GM12878 (cell line): ENCODE measurements around the gene KDM4F. TPM values are rescaled to one million over a fixed set of nuclear protein-coding genes. Genes with fewer than 3 reads are reported as not detected.

ENCODE experiments used
- BHLHE40 ChIP-seq, 2 experiments: fragments of 450-650 bp in 1 of 2; IDR thresholded peaks; 2 replicates each; pipeline ENCODE4 v1.6.1; 2011 to 2017; ENCODE audit warnings: low read depth in 2 of 2, borderline replicate concordance in 1 of 2, improper control_type of control experiment in 1 of 2, low read length in 1 of 2, mild to moderate bottlenecking in 1 of 2
- CEBPB ChIP-seq, 2 experiments: fragments of 150-350 bp in 1 of 2; IDR thresholded peaks; 2 replicates each; pipeline ENCODE4 v1.6.1; 2012 to 2014; ENCODE audit warnings: low read depth in 2 of 2, low read length in 2 of 2, borderline replicate concordance in 1 of 2, inconsistent platforms in 1 of 2
- CHD2 ChIP-seq: IDR thresholded peaks from 2 replicates; pipeline ENCODE4 v1.6.1; 2011; ENCODE audit warnings: low read depth, low read length, improper control_type of control experiment, borderline replicate concordance
- EED ChIP-seq: sonication (generic); IDR thresholded peaks from 2 replicates; pipeline ENCODE4 v1.6.1; 2016; ENCODE audit warnings: antibody characterized with exemption, low read depth
- FOS ChIP-seq: IDR thresholded peaks from 3 replicates; pipeline ENCODE4 v1.6.1; 2011; ENCODE audit warnings: borderline replicate concordance; ENCODE audit not compliant: insufficient read length; ENCODE audit errors: extremely low read depth
- IKZF2 ChIP-seq, 2 experiments: fragments of 450-650 bp; IDR thresholded peaks; 2 replicates each; pipeline ENCODE4 v1.6.1; 2017; ENCODE audit warnings: mild to moderate bottlenecking in 2 of 2, moderate library complexity in 2 of 2
- KAT2A ChIP-seq: conservative IDR thresholded peaks from 2 replicates; pipeline ENCODE4 v1.6.1; 2011; ENCODE audit warnings: low read depth, low read length; ENCODE audit not compliant: control insufficient read depth
- KDM1A ChIP-seq: fragments of 200-600 bp; sonication (generic); IDR thresholded peaks from 2 replicates; pipeline ENCODE4 v1.6.1; 2016; ENCODE audit warnings: borderline replicate concordance
- MLLT1 ChIP-seq: fragments of 450-650 bp; IDR thresholded peaks from 2 replicates; pipeline ENCODE4 v1.6.1; 2016; ENCODE audit warnings: mild to moderate bottlenecking
- MTA3 ChIP-seq: IDR thresholded peaks from 2 replicates; pipeline ENCODE4 v1.6.1; 2012; ENCODE audit warnings: low read length, inconsistent platforms, borderline replicate concordance
- MXI1 ChIP-seq: fragments of 150-350 bp; IDR thresholded peaks from 2 replicates; pipeline ENCODE4 v1.6.1; 2011; ENCODE audit warnings: low read depth, mild to moderate bottlenecking, inconsistent platforms, low read length, improper control_type of control experiment
- NR2C1 ChIP-seq: fragments of 450-650 bp; IDR thresholded peaks from 2 replicates; pipeline ENCODE4 v1.6.1; 2017; ENCODE audit warnings: antibody characterized with exemption, mild to moderate bottlenecking, moderate library complexity
- RUNX3 ChIP-seq: IDR thresholded peaks from 2 replicates; pipeline ENCODE4 v1.6.1; 2012; ENCODE audit warnings: low read length, inconsistent platforms
- SMAD1 ChIP-seq: fragments of 450-650 bp; IDR thresholded peaks from 2 replicates; pipeline ENCODE4 v1.6.1; 2018; ENCODE audit warnings: mild to moderate bottlenecking, low read depth; ENCODE audit not compliant: partially characterized antibody
- SRF ChIP-seq, 2 experiments: IDR thresholded peaks; 2 replicates each; pipeline ENCODE4 v1.6.1; 2011; ENCODE audit warnings: low read depth in 2 of 2, low read length in 2 of 2, mild to moderate bottlenecking in 1 of 2, moderate library complexity in 1 of 2
- TCF7 ChIP-seq: IDR thresholded peaks from 2 replicates; pipeline ENCODE4 v1.6.1; 2014; ENCODE audit warnings: antibody characterized with exemption, borderline replicate concordance
- polyA plus RNA-seq, 11 experiments: library from polyadenylated mRNA; depleted of rRNA in 4 of 11; unstranded in 6 of 11; stranded (reverse) in 5 of 11; fragments of >200 nt; fragmentation: Nextera tagmentation in 4 of 11; fragmentation: Illumina TruSeq in 1 of 11; extraction: Ambion mirVana in 4 of 11; extraction: Trizol in 1 of 11; gene quantifications; 1 replicate in 1 of 11; 2 replicates in 10 of 11; pipeline versions ENCODE4 v1.2.1 to v1.2.3, GENCODE V29; 2011 to 2016; ENCODE audit warnings: inconsistent platforms in 2 of 11, missing spikeins in 2 of 11, low read depth in 1 of 11
- total RNA-seq, 4 experiments: library from RNA; depleted of rRNA in 3 of 4; stranded (reverse); fragments of >200 nt in 3 of 4; fragmentation: Illumina TruSeq in 1 of 4; extraction: Trizol in 1 of 4; gene quantifications; 2 replicates each; pipeline versions ENCODE4 v1.2.1 to v1.2.3, GENCODE V29; 2013 to 2021
- TF ChIP-seq, protein P1 (sequence below): fragments of 450-650 bp; IDR thresholded peaks from 2 replicates; pipeline ENCODE4 v1.6.1; 2017; ENCODE audit warnings: mild to moderate bottlenecking, moderate library complexity
- TF ChIP-seq, protein P2 (sequence below): IDR thresholded peaks from 2 replicates; pipeline ENCODE4 v1.6.1; 2012; ENCODE audit warnings: low read depth, low read length, improper control_type of control experiment
- TF ChIP-seq, protein P3 (sequence below): fragments of 150-350 bp; IDR thresholded peaks from 2 replicates; pipeline ENCODE4 v1.6.1; 2014; ENCODE audit warnings: mild to moderate bottlenecking, low read depth, low read length
- TF ChIP-seq, protein P4 (sequence below): fragments of 450-650 bp; IDR thresholded peaks from 2 replicates; pipeline ENCODE4 v1.6.1; 2014; ENCODE audit warnings: mild to moderate bottlenecking

The KDM4F gene
- total and polyA plus RNA-seq, 10 of the 15 experiments (the other 5 are each of a cell fraction or from before 2014, with no cell fraction given) = not detected

- TF ChIP-seq KAT2A (no peak), EED (peak; percentile 63; the same call in 1 of the 2 replicates), KDM1A (no peak), NR2C1 (peak; percentile 25; the same call in 1 of the 2 replicates), CHD2 (no peak), SRF (IDR thresholded peaks at IDR 0.05; ENCODE audit: low read depth in 2 of 2, low read length in 2 of 2) (no peak), SMAD1 (no peak), BHLHE40 (IDR thresholded peaks at IDR 0.05; ENCODE audit: borderline replicate concordance in 1 of 2, low read depth in 2 of 2, low read length in 1 of 2) (peak in 1 of 2 experiments; percentile 55; a peak in 1 of 4 replicates), IKZF2 (IDR thresholded peaks at IDR 0.05) (peak; percentile 89), FOS (no peak), MLLT1 (0 out of 2 replicates have a peak, but pooled peaks have one; percentile 53), MXI1 (peak; percentile 56; the same call in 1 of the 2 replicates), MTA3 (peak; percentile 92), RUNX3 (peak; percentile 80), TCF7 (peak; percentile 61; the same call in 1 of the 2 replicates), CEBPB (IDR thresholded peaks at IDR 0.05; ENCODE audit: borderline replicate concordance in 1 of 2, low read depth in 2 of 2, low read length in 2 of 2) (peak in 1 of 2 experiments; percentile 82; a peak in 1 of 4 replicates)
- TF ChIP-seq, protein P1, sequence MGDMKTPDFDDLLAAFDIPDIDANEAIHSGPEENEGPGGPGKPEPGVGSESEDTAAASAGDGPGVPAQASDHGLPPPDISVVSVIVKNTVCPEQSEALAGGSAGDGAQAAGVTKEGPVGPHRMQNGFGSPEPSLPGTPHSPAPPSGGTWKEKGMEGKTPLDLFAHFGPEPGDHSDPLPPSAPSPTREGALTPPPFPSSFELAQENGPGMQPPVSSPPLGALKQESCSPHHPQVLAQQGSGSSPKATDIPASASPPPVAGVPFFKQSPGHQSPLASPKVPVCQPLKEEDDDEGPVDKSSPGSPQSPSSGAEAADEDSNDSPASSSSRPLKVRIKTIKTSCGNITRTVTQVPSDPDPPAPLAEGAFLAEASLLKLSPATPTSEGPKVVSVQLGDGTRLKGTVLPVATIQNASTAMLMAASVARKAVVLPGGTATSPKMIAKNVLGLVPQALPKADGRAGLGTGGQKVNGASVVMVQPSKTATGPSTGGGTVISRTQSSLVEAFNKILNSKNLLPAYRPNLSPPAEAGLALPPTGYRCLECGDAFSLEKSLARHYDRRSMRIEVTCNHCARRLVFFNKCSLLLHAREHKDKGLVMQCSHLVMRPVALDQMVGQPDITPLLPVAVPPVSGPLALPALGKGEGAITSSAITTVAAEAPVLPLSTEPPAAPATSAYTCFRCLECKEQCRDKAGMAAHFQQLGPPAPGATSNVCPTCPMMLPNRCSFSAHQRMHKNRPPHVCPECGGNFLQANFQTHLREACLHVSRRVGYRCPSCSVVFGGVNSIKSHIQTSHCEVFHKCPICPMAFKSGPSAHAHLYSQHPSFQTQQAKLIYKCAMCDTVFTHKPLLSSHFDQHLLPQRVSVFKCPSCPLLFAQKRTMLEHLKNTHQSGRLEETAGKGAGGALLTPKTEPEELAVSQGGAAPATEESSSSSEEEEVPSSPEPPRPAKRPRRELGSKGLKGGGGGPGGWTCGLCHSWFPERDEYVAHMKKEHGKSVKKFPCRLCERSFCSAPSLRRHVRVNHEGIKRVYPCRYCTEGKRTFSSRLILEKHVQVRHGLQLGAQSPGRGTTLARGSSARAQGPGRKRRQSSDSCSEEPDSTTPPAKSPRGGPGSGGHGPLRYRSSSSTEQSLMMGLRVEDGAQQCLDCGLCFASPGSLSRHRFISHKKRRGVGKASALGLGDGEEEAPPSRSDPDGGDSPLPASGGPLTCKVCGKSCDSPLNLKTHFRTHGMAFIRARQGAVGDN = no peak
- TF ChIP-seq, protein P2, sequence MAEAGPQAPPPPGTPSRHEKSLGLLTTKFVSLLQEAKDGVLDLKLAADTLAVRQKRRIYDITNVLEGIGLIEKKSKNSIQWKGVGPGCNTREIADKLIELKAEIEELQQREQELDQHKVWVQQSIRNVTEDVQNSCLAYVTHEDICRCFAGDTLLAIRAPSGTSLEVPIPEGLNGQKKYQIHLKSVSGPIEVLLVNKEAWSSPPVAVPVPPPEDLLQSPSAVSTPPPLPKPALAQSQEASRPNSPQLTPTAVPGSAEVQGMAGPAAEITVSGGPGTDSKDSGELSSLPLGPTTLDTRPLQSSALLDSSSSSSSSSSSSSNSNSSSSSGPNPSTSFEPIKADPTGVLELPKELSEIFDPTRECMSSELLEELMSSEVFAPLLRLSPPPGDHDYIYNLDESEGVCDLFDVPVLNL = no peak
- TF ChIP-seq, protein P3, sequence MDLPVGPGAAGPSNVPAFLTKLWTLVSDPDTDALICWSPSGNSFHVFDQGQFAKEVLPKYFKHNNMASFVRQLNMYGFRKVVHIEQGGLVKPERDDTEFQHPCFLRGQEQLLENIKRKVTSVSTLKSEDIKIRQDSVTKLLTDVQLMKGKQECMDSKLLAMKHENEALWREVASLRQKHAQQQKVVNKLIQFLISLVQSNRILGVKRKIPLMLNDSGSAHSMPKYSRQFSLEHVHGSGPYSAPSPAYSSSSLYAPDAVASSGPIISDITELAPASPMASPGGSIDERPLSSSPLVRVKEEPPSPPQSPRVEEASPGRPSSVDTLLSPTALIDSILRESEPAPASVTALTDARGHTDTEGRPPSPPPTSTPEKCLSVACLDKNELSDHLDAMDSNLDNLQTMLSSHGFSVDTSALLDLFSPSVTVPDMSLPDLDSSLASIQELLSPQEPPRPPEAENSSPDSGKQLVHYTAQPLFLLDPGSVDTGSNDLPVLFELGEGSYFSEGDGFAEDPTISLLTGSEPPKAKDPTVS = no peak
- TF ChIP-seq, protein P4, sequence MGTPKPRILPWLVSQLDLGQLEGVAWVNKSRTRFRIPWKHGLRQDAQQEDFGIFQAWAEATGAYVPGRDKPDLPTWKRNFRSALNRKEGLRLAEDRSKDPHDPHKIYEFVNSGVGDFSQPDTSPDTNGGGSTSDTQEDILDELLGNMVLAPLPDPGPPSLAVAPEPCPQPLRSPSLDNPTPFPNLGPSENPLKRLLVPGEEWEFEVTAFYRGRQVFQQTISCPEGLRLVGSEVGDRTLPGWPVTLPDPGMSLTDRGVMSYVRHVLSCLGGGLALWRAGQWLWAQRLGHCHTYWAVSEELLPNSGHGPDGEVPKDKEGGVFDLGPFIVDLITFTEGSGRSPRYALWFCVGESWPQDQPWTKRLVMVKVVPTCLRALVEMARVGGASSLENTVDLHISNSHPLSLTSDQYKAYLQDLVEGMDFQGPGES = no peak
Observed at GRCh38 chr11:95095858-95096587, 46.8 kb downstream of the KDM4F start (continued).
